Ramos (cell line): Measurements from ENCODE around the gene CTSE.

Experiments used
- in situ Hi-C: fragments of 300-500 bp; cut with MboI; formaldehyde crosslinking; loops from one replicate; pipeline ENCODE4 v1.14.3; 2022; ENCODE audit warnings: low sequenced_read_pairs; ENCODE audit not compliant: unreplicated experiment

Gene CTSE

GRCh38 chr1:206021008-206021625 is 2.6 kb downstream of the CTSE start:
- in situ Hi-C loops: no loop called here

DNA sequence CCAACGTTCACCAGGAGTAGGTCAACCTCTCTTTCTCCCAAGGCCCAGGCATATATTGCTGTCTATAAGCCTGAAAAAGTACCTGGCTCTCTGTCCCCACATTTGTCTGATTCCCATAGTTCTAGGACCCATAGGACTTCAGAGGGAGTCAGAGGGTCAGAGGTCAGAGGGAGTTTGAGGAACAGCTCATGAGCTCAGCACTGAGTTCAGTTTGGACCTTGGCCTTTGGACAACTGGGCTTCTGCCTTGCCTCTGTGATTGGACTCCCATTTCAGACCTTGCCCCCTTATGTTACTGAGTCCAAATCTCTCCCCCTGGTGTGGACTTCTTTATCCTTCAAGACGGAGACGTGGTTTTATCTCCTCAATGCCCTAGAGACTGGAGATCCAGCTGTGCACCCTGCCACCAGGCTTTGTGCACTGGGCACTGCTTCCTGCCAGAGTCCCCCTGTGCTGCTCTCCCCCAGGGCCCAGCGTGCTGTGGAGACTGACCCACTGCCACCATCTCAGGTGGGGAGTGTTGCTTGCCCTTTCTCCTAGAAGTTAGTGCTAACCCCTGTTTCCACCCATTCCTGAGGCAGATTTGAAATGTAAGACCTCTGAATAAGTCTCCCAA is 3.2 kb downstream of the CTSE start:
- in situ Hi-C loops: no loop called here

DNA sequence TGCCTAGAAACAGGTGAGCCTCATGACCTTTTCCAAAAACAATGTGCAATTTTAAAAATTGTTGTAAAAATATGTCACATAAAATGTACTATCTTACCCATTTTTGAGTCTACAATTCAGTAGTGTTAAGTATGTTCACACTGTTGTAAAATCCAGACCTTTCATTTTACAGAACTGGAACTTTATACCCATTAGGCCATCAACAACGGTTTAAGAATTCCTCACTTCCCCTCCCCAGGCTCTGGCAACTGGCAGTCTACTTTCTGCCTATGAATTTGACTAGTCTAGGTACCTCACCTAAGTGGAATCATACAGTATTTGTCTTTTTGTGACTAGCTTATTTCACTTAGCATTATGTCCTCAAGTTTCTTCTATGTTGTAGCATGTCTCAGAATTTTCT is 8.6 kb downstream of the CTSE start:
- in situ Hi-C loops: no loop called here

- in situ Hi-C loops: no loop called here
These were observed 9.1 kb downstream of the CTSE start for GRCh38 chr1:206014601-206015000.

- in situ Hi-C loops: no loop called here
These were observed 10.5 kb downstream of the CTSE start for GRCh38 chr1:206013026-206013795.

- in situ Hi-C loops: no loop called here
These were observed 11.4 kb downstream of the CTSE start for GRCh38 chr1:206012086-206012859.

DNA sequence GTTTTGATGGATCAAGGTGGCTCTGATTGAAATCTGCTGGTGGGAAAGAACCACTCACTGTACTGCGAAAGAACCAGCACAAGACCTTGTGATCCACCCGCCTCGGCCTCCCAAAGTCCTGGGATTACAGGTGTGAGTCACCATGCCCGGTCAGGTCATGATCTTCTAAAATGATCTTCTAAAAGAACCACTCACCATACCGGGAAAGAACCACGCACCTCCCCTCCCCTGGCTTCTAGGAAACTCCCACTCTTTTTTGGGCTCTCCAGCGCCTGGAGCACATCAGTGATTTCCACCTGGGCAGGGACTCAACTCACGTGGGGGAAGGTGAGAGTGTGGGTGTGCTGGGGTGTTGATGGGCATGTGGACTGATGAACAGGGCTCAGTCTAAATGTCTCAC is 12.6 kb downstream of the CTSE start:
- in situ Hi-C loops: no loop called here

DNA sequence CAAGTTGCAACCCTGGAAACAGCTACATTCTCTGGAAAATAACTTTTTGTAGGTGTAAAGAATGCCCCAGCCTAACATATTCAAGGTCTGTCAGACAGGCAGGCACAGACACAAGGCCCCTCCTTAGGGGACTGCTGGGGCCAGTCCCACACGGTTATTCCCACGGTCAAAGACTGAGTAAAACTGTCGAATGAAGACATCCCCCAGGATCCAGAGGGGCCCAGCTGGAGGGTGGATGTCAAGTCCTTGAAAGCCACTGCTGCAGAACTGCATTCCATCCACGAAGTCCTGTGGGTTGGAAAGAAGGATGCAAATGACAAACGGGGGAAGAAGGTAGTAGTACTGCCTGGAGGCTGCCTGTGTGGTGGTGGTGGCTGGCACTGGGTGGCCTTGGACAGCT is 13.6 kb downstream of the CTSE start:
- in situ Hi-C loops: no loop called here

DNA sequence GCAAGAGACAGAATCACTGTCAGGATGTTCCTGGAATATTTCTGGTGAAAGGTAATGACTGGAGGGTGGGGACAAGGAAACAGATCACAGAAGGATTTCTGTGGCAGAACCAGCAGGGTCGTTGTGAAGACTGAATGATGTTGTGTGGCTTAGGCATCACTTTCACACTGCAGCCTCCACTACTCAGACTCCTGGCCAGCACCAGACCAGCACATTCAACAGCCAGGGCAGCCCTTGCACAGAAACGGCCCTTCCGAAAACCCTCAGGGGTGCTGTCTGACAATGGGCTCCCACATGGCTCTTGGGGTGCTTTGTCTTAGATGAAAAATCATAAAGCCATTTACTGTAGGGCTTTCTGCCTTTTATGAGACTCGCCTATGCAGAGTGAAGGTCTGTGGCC is 16.7 kb downstream of the CTSE start:
- in situ Hi-C loops: no loop called here

DNA sequence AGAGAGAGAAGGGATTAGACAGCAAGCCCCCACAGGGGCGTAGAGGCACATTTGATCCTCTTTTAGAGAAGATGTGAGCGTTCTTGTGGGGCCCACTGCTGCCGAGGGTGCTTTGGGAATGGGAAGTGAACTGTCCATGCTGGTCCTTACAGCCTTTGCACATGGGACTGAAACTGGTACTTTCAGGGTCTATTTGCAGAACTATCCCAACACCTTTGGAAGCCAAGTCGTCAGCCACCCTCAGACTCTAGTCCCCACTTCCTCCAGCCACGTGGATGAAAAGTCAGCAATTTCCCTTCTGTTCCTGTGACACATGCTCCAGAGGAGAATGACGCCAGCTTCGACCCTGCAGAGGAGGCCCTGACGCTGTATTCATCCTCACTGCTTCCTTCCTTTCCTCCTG is 17.9 kb downstream of the CTSE start:
- in situ Hi-C loops: no loop called here

DNA sequence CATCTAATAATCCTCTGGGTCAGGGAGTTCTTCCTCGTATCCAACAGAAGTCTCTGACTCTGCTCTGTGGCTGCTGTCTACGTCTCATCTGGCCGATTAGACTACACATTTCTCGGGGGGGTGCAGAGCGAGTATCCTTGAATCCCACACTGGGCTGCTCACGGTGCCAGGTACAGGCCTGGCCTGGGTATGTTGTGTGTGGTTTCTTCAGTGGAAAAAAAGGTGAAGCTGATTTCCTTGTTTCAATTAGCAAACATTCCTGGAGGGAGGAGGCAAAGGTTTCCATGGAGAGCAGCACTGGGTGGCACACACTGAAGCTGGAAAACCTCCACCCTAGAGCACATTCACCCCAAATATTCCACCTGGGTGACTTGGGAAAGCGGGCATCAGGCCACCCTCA is 18.5 kb downstream of the CTSE start:
- in situ Hi-C loops: no loop called here

DNA sequence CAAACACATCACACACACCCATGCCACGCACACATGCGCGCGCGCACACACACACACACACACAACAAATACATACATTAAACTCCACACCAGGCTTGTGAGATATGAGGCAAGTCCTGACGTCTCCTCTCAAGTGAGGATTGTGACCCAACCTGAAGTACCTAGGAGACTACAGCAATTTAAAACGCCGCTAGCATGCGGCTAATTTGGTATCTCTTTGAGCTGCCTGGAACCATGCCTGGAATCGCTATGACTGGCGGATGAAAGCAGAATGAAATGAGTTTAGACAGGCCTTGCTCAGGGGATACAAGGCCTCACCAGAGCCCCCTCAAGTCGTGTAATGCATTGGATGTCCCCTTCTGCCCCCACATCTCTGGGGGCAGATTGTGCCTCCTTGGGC is 18.9 kb downstream of the CTSE start:
- in situ Hi-C loops: no loop called here

- in situ Hi-C loops: no loop called here
These were observed 19.6 kb downstream of the CTSE start for GRCh38 chr1:206003854-206004800.

DNA sequence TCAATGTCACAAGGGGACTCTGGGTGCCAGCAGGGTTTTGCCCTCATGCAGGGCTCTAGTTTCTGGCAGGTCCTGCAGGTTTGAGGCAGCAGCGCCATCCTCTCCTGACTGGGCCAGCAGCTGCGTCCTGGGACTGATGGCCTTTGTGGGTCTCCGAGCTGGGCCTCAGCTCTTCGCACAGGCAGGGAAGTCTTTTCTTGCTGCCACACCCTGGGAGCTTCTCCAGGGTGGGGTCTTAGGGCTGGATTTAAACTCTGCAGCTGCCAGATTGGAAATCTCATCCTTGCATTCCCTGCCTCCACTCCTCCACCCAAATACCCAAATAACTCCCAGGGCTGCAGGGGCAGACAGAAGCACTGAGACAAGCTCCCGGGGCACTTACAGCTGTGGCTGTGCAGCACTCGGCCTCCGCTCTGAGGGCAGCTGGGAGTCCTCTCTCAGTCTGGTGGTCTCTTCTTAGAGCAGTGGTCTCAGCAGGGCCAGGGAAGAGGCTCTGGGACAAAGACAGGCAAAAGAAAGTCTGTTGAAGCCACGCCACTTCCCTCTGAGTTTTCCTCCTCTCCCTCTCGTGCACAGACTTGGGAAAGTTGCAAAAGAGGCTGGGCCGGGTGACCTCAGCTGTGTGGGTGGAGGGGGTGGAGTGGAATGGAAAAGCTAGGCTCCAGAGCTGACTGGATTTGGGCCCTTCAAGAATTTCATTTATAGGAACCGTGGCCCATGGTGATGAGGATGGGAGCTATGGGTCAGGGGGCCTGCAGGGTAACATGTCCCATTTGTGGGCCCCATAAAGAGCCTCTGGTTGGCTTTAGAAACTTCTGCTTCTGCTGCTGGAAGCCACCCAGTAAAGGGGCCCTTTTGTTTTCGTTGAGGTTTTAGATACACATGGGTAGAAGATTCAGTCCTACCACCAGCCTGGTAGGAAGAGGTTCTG is 20.6 kb downstream of the CTSE start, which contains the start of gene RAB7B:
TSS of gene RAB7B (minus strand) at position 525 of the 931 bp plus-strand sequence. CDS start 9,260 bp downstream, outside the sequence.
- in situ Hi-C loops: no loop called here

DNA sequence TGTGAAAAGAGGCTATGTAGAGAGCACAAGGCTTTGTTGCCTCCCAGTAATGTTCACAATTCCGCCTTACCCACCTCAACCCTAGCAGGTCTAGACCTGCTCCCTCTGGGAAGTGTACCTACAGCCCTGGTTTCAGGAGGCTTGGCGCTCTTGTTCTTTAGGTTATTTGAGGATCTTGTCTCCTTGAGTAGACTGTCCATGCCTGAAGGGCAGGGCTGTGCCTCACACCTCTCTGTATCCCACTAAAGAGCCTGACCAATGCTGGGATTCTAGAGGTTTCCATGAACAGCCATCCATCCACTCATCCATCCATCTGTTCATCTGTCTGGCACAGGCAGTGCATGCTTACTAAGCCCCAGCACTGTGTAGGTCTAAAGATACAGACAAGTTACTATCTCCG is 21.5 kb downstream of the CTSE start:
- in situ Hi-C loops: no loop called here

DNA sequence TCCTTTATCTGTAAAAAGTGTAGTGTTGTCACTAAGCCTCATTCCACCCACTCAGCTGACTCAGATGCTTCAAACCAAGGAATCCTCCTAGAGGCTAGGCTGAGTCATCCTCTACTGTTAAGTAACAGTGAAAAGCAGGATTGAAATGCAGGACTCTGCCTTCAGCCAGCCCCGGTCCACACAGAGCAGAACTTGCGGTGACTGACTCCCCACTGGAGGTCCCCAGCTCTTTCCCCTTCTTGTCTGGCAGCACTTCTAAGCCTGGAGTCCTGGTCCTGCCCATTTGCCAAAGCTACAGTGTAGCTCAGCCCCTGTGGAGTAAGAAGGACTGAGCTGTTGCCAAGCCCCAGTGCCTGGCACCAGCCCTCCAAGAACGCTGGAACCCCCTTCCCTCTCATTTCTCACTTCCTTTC is 22.2 kb downstream of the CTSE start:
- in situ Hi-C loops: no loop called here

DNA sequence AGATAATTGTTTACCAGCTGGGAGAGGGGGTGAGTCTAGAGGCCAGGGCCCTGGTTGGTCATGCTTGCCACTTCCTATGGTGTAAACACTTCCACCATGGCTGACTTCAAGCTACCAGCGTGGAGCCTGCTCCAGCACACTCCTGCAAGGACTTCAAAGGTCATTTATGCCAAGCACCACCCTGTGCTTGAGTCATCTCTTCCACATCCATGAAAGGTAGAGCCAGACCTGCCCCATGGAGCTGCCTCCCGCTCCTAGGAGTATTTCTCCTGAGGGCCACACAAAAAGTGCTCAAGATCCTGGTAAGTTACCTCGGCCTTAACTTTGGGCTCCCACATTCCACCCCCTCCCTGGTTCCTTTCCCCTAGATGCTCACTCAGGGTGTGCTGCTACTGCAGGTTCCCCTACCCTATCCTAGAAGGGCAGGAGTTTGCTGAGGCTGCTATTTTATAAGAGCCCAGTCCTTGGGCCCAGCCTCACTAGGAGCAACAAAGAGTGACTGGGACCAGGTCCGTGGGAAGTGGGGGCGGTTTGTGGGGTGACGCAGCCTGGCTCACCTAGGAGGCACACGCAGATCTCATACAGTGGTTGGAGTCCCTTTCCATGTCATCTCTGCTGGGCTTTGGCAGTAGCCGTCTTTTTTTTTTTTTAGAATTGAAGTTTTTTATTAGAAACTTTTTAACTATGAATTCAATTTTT is 22.9 kb downstream of the CTSE start:
- in situ Hi-C loops: no loop called here
